ENCODE results near the gene SKIDA1. TPM values are rescaled to one million over a fixed set of nuclear protein-coding genes. Genes with fewer than 3 reads are reported as not detected.

The SKIDA1 gene
- total RNA-seq, 1 donor from 2014 or later, result 1.3 TPM

DNA sequence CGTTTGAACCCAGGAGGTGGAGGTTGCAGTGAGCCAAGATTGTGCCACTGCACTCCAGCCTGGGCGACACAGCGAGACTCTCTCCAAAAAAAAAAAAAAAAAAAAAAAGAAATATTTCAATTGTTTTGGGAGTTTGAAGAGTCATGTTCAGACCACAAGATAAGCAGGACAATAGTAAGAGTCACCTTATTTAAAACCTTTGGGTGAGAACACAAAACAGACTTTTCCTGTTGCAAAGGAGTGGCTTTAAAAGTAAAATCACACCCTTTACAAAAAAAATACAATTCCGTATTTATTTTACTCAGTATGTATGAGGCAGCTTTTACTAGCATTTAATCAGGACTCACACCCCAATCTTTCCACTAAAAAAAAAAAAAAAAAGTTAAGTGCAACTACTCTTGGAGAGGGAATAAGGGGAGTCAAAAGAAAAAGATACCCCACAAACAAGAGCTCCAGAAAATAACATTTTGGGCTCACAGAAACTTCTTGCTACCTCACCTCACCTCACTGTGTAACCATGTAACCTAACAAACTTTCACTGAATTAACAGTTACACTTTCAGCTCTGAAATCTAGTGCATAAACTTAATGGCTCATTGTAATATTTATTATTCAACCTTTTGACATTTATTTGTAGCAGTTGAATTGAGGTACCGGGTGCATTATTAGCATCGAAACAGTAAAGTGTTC, 11.2 kb downstream of the SKIDA1 start:
- H3K27ac Mint-ChIP-seq (ENCODE audit: unreplicated experiment), result no peak overlapping the region
- H3K36me3 Mint-ChIP-seq (ENCODE audit: unreplicated experiment), result no peaks in the 10 kb centered on the region
- H3K9me3 Mint-ChIP-seq (ENCODE audit: unreplicated experiment), result peaks cover 16% of the 10 kb centered on the region
- DNase-seq, result no peak
- H3K4me1 Mint-ChIP-seq (ENCODE audit: low read depth, unreplicated experiment), result peaks cover 28% of the 10 kb centered on the region
- peak overlapping the region; percentile 46 for H3K4me3 Mint-ChIP-seq (ENCODE audit: unreplicated experiment)
- TF ChIP-seq, protein P1, sequence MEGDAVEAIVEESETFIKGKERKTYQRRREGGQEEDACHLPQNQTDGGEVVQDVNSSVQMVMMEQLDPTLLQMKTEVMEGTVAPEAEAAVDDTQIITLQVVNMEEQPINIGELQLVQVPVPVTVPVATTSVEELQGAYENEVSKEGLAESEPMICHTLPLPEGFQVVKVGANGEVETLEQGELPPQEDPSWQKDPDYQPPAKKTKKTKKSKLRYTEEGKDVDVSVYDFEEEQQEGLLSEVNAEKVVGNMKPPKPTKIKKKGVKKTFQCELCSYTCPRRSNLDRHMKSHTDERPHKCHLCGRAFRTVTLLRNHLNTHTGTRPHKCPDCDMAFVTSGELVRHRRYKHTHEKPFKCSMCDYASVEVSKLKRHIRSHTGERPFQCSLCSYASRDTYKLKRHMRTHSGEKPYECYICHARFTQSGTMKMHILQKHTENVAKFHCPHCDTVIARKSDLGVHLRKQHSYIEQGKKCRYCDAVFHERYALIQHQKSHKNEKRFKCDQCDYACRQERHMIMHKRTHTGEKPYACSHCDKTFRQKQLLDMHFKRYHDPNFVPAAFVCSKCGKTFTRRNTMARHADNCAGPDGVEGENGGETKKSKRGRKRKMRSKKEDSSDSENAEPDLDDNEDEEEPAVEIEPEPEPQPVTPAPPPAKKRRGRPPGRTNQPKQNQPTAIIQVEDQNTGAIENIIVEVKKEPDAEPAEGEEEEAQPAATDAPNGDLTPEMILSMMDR (IDR thresholded peaks at IDR 0.05; ENCODE audit: partially characterized antibody, unreplicated experiment), result no peak
- peaks cover 18% of the 10 kb centered on the region for H3K27me3 Mint-ChIP-seq (ENCODE audit: unreplicated experiment)

GRCh38 chr10:21513405-21513788, 12.1 kb downstream of the SKIDA1 start:
- Mint-ChIP-seq H3K36me3 (ENCODE audit: unreplicated experiment) (no peaks in the 10 kb centered on the region), H3K4me1 (ENCODE audit: low read depth, unreplicated experiment) (peaks cover 27% of the 10 kb centered on the region), H3K9me3 (ENCODE audit: unreplicated experiment) (peaks cover 17% of the 10 kb centered on the region), H3K4me3 (ENCODE audit: unreplicated experiment) (no peak overlapping the region), H3K27ac (ENCODE audit: unreplicated experiment) (no peak overlapping the region), H3K27me3 (ENCODE audit: unreplicated experiment) (peaks cover 14% of the 10 kb centered on the region)
- DNase-seq, result no peak
- TF ChIP-seq, protein P1 (IDR thresholded peaks at IDR 0.05; ENCODE audit: partially characterized antibody, unreplicated experiment), result no peak

GRCh38 chr10:21512573-21513404, 12.7 kb downstream of the SKIDA1 start:
- no peak overlapping the region for H3K4me3 Mint-ChIP-seq (ENCODE audit: unreplicated experiment)
- H3K27me3 Mint-ChIP-seq (ENCODE audit: unreplicated experiment), result peaks cover 12% of the 10 kb centered on the region
- no peaks in the 10 kb centered on the region for H3K36me3 Mint-ChIP-seq (ENCODE audit: unreplicated experiment)
- no peak for DNase-seq
- TF ChIP-seq, protein P1 (IDR thresholded peaks at IDR 0.05; ENCODE audit: partially characterized antibody, unreplicated experiment), result no peak
- no peak overlapping the region for H3K27ac Mint-ChIP-seq (ENCODE audit: unreplicated experiment)
- H3K9me3 Mint-ChIP-seq (ENCODE audit: unreplicated experiment), result peaks cover 14% of the 10 kb centered on the region
- peaks cover 25% of the 10 kb centered on the region for H3K4me1 Mint-ChIP-seq (ENCODE audit: low read depth, unreplicated experiment)

DNA sequence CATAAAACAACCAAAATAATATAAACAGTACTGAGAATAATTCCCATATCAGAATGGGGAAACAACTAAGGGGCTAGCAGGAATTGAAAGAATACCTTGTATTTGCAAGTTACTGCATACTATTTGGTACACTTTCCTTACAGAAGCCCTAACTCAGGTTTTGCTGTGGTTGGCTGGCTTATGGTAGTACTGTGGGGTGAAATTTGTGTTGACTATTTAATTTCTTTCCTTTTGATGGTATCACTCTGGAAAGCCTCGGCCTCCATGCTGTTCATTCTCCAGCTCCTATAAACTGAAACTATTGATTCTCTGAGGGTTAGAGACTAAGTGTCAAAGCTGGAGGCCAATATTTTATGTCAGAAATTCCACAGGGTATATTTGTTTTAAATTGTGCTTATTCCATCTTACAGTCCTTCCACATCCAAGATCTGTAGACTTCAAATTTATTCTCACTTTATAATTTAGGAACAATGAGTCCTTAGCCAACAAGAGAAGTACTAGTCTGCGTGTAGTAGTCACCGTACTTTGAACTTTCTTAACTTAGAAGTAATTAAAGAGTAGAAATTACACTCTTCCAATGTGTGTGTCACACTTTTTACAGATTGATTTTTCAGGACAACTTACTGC, 13.4 kb downstream of the SKIDA1 start:
- DNase-seq, result no peak
- H3K36me3 Mint-ChIP-seq (ENCODE audit: unreplicated experiment), result no peaks in the 10 kb centered on the region
- TF ChIP-seq, protein P1 (IDR thresholded peaks at IDR 0.05; ENCODE audit: partially characterized antibody, unreplicated experiment), result no peak
- peaks cover 28% of the 10 kb centered on the region for H3K4me1 Mint-ChIP-seq (ENCODE audit: low read depth, unreplicated experiment)
- H3K4me3 Mint-ChIP-seq (ENCODE audit: unreplicated experiment), result no peak overlapping the region
- H3K27ac Mint-ChIP-seq (ENCODE audit: unreplicated experiment), result no peak overlapping the region
- H3K27me3 Mint-ChIP-seq (ENCODE audit: unreplicated experiment), result peaks cover 11% of the 10 kb centered on the region
- peaks cover 9% of the 10 kb centered on the region for H3K9me3 Mint-ChIP-seq (ENCODE audit: unreplicated experiment)
